ENCODE data around the gene SREK1IP1. TPM values are rescaled to one million over a fixed set of nuclear protein-coding genes. Genes with fewer than 3 reads are reported as not detected.

The SREK1IP1 gene
- total and polyA plus RNA-seq, 2 of the 13 experiments (the other 11 are each of a cell fraction or from before 2014, with no cell fraction given): 3.1 to 16.5 TPM

GRCh38 chr5:64690104-64690416, 78.4 kb downstream of the SREK1IP1 start:
- 4% methylated on average over 9 of the region's 9 CpGs for WGBS (ENCODE audit: low lambda C conversion rate)
- Histone ChIP-seq H3K79me2 (ENCODE audit: insufficient read depth, low read length) (no peaks in the 10 kb centered on the region), H4K20me1 (ENCODE audit: insufficient read depth, low read length) (no peaks in the 10 kb centered on the region), H2AFZ (ENCODE audit: low read length) (no peak overlapping the region), H3K4me2 (ENCODE audit: low read depth, low read length) (peak overlapping the region; percentile 59), H3K9me3 (ENCODE audit: low read length) (no peaks in the 10 kb centered on the region), H3K4me1 (ENCODE audit: insufficient read depth, low read length) (no peaks in the 10 kb centered on the region), H3K27ac (ENCODE audit: extremely low read length, insufficient read depth, low read length) (no peak overlapping the region), H3K4me3 (replicated peaks in 1 of 3; ENCODE audit: insufficient read depth in 1 of 3, low read depth in 2 of 3, low read length in 3 of 3) (peak overlapping the region in 1 of 3 experiments; percentile 59; a peak in 1 of 6 replicates), H3K36me3 (replicated peaks in 1 of 2; ENCODE audit: control insufficient read depth in 1 of 2, insufficient read depth in 2 of 2, low read length in 2 of 2) (no peaks in the 10 kb centered on the region), H3K27me3 (ENCODE audit: control insufficient read depth in 1 of 2, insufficient read depth in 2 of 2, low read length in 2 of 2) (peaks cover 1 to 39% of the 10 kb centered on the region in 2 experiments; a peak in 4 of 5 replicates), H3K9ac (ENCODE audit: insufficient read depth, low read depth, low read length) (no peak overlapping the region)
- ATAC-seq: 0 out of 3 replicates have a peak, but pooled peaks have one; percentile 19
- TF ChIP-seq SATB2 (CRISPR knock-in tag; IDR thresholded peaks at IDR 0.05): no peak
- TF ChIP-seq ZBTB1 (CRISPR knock-in tag; IDR thresholded peaks at IDR 0.05; ENCODE audit: borderline replicate concordance): no peak
- POLR2A ChIA-PET: no interaction called here
- no peak for FAIRE-seq
- no peak for DNase-seq (ENCODE audit: low spot score)
- CTCF ChIA-PET (ENCODE audit: low intra/inter-chr PET ratio, low total read pairs): no interaction called here
- intact Hi-C loops (cut with micrococcal nuclease; ENCODE audit: unreplicated experiment) (no loop called here), in situ Hi-C loops (cut with HindIII; ENCODE audit: extremely low pct_ligation_motif_present, low pct_unique_long_range_greater_than_20kb) (no loop called here)
- BruUV-seq (replicated peaks): no TSS peak

GRCh38 chr5:64688965-64689364, 79.5 kb downstream of the SREK1IP1 start:
- no peak overlapping the region for H2AFZ ChIP-seq (ENCODE audit: low read length)
- no TSS peak for BruUV-seq (replicated peaks)
- intact Hi-C loops (cut with micrococcal nuclease; ENCODE audit: unreplicated experiment): no loop called here
- H3K27me3 ChIP-seq (ENCODE audit: control insufficient read depth in 1 of 2, insufficient read depth in 2 of 2, low read length in 2 of 2): peaks cover 1 to 39% of the 10 kb centered on the region in 2 experiments; a peak in 4 of 5 replicates
- H3K4me3 ChIP-seq (replicated peaks in 1 of 3; ENCODE audit: insufficient read depth in 1 of 3, low read depth in 2 of 3, low read length in 3 of 3): no peak overlapping the region
- H3K27ac ChIP-seq (ENCODE audit: extremely low read length, insufficient read depth, low read length): no peak overlapping the region
- no peak overlapping the region for H3K9ac ChIP-seq (ENCODE audit: insufficient read depth, low read depth, low read length)
- H4K20me1 ChIP-seq (ENCODE audit: insufficient read depth, low read length): no peaks in the 10 kb centered on the region
- H3K9me3 ChIP-seq (ENCODE audit: low read length): no peaks in the 10 kb centered on the region
- in situ Hi-C loops (cut with HindIII; ENCODE audit: extremely low pct_ligation_motif_present, low pct_unique_long_range_greater_than_20kb): no loop called here
- H3K79me2 ChIP-seq (ENCODE audit: insufficient read depth, low read length): no peaks in the 10 kb centered on the region
- H3K4me2 ChIP-seq (ENCODE audit: low read depth, low read length): no peak overlapping the region
- CTCF ChIA-PET (ENCODE audit: low intra/inter-chr PET ratio, low total read pairs): no interaction called here
- ATAC-seq: no peak
- POLR2A ChIA-PET: no interaction called here
- H3K4me1 ChIP-seq (ENCODE audit: insufficient read depth, low read length): no peaks in the 10 kb centered on the region
- no peak for DNase-seq (ENCODE audit: low spot score)
- no peaks in the 10 kb centered on the region for H3K36me3 ChIP-seq (replicated peaks in 1 of 2; ENCODE audit: control insufficient read depth in 1 of 2, insufficient read depth in 2 of 2, low read length in 2 of 2)
- 7% methylated on average over 3 of the region's 3 CpGs for WGBS (ENCODE audit: low lambda C conversion rate)
- no peak for FAIRE-seq
- TF ChIP-seq ZGPAT (CRISPR knock-in tag; IDR thresholded peaks at IDR 0.05) (no peak), ZNF776 (CRISPR knock-in tag; IDR thresholded peaks at IDR 0.05) (no peak), ELF4 (CRISPR knock-in tag; IDR thresholded peaks at IDR 0.05; ENCODE audit: borderline replicate concordance) (no peak), ZNF619 (CRISPR knock-in tag; IDR thresholded peaks at IDR 0.05) (no peak), ZNF407 (CRISPR knock-in tag; IDR thresholded peaks at IDR 0.05; ENCODE audit: not compliant biosample characterization) (no peak), ZNF234 (CRISPR knock-in tag; conservative IDR thresholded peaks at IDR 0.05) (no peak), NCOA2 (CRISPR knock-in tag; IDR thresholded peaks at IDR 0.05) (no peak), PHF8 (CRISPR knock-in tag; IDR thresholded peaks at IDR 0.05) (no peak), ZNF792 (CRISPR knock-in tag; IDR thresholded peaks at IDR 0.05) (no peak)
